Ishikawa (cell line): ENCODE results near the gene RUNX1.

Experiments
- CEBPB ChIP-seq: IDR thresholded peaks from 2 replicates; pipeline ENCODE4 v1.6.1; 2012
- EP300 ChIP-seq: IDR thresholded peaks from 2 replicates; pipeline ENCODE4 v1.6.1; 2012; ENCODE audit warnings: borderline replicate concordance
- NFIC ChIP-seq: IDR thresholded peaks from 2 replicates; pipeline ENCODE4 v1.6.1; 2012
- RAD21 ChIP-seq: IDR thresholded peaks from 2 replicates; pipeline ENCODE4 v1.6.1; 2012; ENCODE audit warnings: low read depth
- TAF1 ChIP-seq: IDR thresholded peaks from 2 replicates; pipeline ENCODE4 v1.6.1; 2012; ENCODE audit warnings: low read depth, mild to moderate bottlenecking
- TCF12 ChIP-seq: IDR thresholded peaks from 2 replicates; pipeline ENCODE4 v1.6.1; 2012; ENCODE audit warnings: low read depth
- TF ChIP-seq, protein P1 (sequence below): IDR thresholded peaks from 2 replicates; pipeline ENCODE4 v1.6.1; 2012
- TF ChIP-seq, protein P2 (sequence below): IDR thresholded peaks from 2 replicates; pipeline ENCODE4 v1.6.1; 2012; ENCODE audit warnings: low read depth, mild to moderate bottlenecking

DNA sequence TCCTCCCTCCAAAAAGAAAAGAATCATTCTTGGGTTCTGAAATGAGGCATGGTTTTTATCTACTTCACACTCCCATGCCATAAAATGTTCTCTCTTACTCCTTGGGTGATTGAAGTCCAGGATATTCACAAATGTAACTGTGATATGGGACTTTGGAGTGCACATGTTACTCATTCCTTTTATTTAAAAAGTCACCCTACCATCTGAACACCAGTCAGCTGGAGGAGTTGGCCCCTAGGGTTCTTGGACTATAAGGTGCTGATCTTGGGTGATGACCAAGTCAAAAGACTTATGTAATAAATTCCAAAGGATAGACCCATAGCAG is 251.9 kb downstream of the RUNX1 start:
- TF ChIP-seq, protein P1, sequence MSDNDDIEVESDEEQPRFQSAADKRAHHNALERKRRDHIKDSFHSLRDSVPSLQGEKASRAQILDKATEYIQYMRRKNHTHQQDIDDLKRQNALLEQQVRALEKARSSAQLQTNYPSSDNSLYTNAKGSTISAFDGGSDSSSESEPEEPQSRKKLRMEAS = no peak
- no peak for TF ChIP-seq CEBPB
- no peak for TF ChIP-seq NFIC
- no peak for TF ChIP-seq TCF12
- no peak for TF ChIP-seq TAF1
- no peak for TF ChIP-seq RAD21
- no peak for TF ChIP-seq EP300
- TF ChIP-seq, protein P2, sequence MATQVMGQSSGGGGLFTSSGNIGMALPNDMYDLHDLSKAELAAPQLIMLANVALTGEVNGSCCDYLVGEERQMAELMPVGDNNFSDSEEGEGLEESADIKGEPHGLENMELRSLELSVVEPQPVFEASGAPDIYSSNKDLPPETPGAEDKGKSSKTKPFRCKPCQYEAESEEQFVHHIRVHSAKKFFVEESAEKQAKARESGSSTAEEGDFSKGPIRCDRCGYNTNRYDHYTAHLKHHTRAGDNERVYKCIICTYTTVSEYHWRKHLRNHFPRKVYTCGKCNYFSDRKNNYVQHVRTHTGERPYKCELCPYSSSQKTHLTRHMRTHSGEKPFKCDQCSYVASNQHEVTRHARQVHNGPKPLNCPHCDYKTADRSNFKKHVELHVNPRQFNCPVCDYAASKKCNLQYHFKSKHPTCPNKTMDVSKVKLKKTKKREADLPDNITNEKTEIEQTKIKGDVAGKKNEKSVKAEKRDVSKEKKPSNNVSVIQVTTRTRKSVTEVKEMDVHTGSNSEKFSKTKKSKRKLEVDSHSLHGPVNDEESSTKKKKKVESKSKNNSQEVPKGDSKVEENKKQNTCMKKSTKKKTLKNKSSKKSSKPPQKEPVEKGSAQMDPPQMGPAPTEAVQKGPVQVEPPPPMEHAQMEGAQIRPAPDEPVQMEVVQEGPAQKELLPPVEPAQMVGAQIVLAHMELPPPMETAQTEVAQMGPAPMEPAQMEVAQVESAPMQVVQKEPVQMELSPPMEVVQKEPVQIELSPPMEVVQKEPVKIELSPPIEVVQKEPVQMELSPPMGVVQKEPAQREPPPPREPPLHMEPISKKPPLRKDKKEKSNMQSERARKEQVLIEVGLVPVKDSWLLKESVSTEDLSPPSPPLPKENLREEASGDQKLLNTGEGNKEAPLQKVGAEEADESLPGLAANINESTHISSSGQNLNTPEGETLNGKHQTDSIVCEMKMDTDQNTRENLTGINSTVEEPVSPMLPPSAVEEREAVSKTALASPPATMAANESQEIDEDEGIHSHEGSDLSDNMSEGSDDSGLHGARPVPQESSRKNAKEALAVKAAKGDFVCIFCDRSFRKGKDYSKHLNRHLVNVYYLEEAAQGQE = no peak
